Gastrocnemius medialis (tissue), 4 donors: Measurements from ENCODE around the gene ABHD17B.

Experiments used
- POLR2A ChIP-seq, 2 donors: fragments of 450-650 bp; IDR thresholded peaks; one replicate each; pipeline ENCODE4 v1.6.1; 2017; ENCODE audit warnings: antibody characterized with exemption in 2 of 2, mild to moderate bottlenecking in 2 of 2, moderate library complexity in 2 of 2
- TF ChIP-seq, protein P1 (sequence below), 5 experiments: fragments of 450-650 bp in 3 of 5; fragments of 200-600 bp in 2 of 5; sonication (generic) in 2 of 5; IDR thresholded peaks in 4 of 5; conservative IDR thresholded peaks in 1 of 5; 1 replicate in 4 of 5; 2 replicates in 1 of 5; pipeline ENCODE4 v1.5.1; 2016 to 2019; ENCODE audit warnings: antibody characterized with exemption in 5 of 5, mild to moderate bottlenecking in 3 of 5, moderate library complexity in 3 of 5

DNA sequence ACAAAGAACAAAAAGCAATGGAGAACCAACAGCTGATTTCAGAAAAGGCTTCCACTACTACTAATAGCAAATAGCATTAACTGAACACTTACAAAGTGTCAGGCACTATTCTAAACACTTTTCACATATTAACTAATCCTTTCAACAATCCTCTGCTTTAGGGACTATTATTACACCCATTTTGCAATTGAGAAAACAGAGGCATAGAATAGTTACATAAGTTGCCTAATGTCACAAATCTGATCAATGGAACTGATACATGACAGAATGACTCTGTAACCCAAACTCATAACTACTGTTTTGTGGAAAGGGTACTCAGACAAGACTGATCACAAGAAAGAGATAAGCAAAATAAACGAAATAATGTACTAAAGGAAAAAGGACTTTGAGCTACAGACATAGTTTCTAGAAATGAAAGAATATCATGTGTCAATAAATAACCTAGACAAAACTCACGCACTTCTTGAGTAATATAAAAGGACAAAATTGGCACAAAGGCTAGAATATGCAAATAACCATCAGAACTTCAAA is 31.3 kb downstream of the ABHD17B start:
- TF ChIP-seq, protein P1, sequence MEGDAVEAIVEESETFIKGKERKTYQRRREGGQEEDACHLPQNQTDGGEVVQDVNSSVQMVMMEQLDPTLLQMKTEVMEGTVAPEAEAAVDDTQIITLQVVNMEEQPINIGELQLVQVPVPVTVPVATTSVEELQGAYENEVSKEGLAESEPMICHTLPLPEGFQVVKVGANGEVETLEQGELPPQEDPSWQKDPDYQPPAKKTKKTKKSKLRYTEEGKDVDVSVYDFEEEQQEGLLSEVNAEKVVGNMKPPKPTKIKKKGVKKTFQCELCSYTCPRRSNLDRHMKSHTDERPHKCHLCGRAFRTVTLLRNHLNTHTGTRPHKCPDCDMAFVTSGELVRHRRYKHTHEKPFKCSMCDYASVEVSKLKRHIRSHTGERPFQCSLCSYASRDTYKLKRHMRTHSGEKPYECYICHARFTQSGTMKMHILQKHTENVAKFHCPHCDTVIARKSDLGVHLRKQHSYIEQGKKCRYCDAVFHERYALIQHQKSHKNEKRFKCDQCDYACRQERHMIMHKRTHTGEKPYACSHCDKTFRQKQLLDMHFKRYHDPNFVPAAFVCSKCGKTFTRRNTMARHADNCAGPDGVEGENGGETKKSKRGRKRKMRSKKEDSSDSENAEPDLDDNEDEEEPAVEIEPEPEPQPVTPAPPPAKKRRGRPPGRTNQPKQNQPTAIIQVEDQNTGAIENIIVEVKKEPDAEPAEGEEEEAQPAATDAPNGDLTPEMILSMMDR (IDR thresholded peaks at IDR 0.05 in 4 of 5, conservative IDR thresholded peaks at IDR 0.05 in 1 of 5) = no peak
- no peak for TF ChIP-seq POLR2A (IDR thresholded peaks at IDR 0.05)
